WI38 (cell line): ENCODE data around the gene FLT3.
"Not testable (repeated sequence)": the region's sequence is repeated elsewhere in the genome, so short reads cannot be mapped to it uniquely, and the experiment has no call there.

Source experiments
- H3K4me3 ChIP-seq: 2 replicates; pipeline ENCODE4 v1.5.1; 2011; ENCODE audit warnings: low read depth, mild to moderate bottlenecking, control low read depth, low read length
- TF ChIP-seq, protein P1 (sequence below): IDR thresholded peaks from 2 replicates; pipeline ENCODE4 v1.5.1; 2012; ENCODE audit warnings: low read depth, mild to moderate bottlenecking, control low read depth, low read length

FLT3 gene

DNA sequence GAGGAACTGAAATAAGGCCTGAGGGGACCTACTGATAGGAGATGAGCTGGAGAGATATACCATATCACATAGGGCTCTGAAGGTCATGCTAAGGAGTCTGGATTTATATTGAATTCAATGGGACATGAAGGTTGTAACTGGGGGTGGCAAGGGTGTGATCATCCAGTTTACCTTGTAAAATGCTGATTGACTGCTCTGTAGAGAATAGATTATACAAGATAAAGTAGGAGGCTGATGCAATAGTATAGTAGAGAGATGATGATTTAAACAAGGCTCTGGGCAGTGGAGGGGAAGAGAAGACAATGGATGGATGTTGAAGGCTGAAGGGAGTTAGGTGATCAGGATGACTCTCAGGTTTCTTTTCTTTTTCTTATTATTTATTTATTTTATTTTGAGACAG, 19.9 kb upstream of the FLT3 start:
- no peak overlapping the region for H3K4me3 ChIP-seq
- TF ChIP-seq, protein P1, sequence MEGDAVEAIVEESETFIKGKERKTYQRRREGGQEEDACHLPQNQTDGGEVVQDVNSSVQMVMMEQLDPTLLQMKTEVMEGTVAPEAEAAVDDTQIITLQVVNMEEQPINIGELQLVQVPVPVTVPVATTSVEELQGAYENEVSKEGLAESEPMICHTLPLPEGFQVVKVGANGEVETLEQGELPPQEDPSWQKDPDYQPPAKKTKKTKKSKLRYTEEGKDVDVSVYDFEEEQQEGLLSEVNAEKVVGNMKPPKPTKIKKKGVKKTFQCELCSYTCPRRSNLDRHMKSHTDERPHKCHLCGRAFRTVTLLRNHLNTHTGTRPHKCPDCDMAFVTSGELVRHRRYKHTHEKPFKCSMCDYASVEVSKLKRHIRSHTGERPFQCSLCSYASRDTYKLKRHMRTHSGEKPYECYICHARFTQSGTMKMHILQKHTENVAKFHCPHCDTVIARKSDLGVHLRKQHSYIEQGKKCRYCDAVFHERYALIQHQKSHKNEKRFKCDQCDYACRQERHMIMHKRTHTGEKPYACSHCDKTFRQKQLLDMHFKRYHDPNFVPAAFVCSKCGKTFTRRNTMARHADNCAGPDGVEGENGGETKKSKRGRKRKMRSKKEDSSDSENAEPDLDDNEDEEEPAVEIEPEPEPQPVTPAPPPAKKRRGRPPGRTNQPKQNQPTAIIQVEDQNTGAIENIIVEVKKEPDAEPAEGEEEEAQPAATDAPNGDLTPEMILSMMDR: no peak

DNA sequence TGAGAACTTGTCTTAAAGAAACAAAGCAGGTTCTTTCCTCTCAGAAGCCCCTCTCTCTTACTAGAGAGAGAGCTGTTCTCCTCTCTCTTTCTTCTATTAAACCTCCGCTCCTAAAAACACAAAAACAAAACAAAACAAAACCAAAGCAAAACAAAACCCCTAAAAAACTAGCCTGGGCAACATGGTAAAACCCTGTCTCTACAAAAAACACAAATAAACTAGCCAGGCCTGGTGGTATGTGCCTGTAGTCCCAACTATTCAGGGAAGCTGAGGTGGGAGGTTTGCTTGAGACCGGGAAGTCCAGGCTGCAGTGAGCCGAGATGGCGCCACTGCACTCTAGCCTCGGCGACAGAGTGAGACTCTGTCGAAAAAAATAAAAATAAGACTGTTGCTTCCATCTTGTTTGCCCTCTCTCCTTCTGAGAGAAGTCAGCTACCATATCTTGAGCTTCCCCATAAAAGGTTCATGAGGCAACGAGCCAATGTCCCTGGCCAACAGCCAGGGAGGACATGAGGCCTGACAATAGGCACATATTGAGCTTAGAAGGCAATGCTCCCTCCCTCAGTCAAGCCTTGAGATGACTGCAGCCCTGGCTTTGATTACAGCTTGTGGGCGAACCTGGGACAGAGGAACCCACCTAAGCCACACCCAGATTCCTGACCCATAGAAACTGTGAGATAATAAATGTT, 17.5 kb upstream of the FLT3 start:
- no peak overlapping the region for H3K4me3 ChIP-seq
- TF ChIP-seq, protein P1: no peak

DNA sequence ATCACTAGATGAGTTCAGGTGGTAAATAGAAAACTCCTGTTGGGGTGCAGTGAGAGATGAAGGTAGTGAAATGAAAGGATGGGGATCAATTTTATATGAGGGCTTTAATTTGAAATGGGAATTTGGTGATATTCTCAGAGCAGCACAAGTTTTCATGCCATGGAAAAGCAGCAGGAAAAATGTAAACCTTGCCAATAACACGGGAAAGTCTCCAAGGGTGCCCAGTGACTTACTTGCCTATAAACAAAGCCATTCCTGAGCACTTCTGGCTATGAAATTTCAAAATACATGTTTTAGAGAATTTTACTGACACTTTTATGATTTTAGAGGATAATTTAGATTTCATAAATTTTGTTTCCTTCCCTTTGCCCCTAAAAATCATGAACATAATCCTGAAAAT, 16.4 kb upstream of the FLT3 start:
- TF ChIP-seq, protein P1: no peak

DNA sequence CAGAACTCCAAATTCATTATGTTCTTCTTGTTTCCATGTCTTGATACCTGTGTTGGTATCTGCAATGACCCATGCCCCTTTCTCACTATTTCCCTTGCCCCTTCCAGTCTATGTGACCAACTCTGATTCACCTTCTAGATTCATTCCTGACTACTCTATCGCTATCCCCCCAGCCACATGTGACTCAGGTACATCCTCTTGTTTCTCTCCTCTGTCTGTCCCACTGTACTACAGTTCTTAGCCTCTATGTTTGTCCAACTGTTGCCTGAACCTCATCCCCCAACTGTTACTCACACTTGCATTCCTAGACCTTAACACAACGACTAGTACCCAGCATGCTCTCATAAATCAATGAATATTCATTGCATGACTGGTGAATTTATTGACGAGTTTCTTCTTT, 10.0 kb upstream of the FLT3 start:
- no peak overlapping the region for H3K4me3 ChIP-seq

More for the DNA sequence above, 16.4 kb upstream of the FLT3 start:
- no peak overlapping the region for H3K4me3 ChIP-seq

DNA sequence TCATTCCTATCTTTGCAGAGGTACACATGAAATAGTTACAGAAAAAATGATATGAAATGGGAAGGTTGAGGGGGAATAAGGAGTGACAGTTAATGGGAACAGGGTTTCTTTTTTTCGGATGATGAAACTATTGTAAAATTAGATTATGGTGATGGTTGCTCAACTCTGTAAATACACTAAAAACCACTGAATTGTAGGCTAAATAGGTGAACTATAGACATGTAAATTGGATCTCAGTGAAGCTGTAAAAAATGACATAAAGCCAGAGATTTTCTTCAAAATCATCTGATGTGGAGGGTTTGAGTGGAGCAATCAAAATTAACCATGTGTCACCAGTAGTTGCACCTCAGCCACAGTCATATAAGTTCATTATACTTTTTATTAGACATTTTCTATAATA, 6.6 kb upstream of the FLT3 start:
- H3K4me3 ChIP-seq: no peak overlapping the region
- TF ChIP-seq, protein P1: no peak

More for the DNA sequence above, 10.0 kb upstream of the FLT3 start:
- TF ChIP-seq, protein P1: no peak

DNA sequence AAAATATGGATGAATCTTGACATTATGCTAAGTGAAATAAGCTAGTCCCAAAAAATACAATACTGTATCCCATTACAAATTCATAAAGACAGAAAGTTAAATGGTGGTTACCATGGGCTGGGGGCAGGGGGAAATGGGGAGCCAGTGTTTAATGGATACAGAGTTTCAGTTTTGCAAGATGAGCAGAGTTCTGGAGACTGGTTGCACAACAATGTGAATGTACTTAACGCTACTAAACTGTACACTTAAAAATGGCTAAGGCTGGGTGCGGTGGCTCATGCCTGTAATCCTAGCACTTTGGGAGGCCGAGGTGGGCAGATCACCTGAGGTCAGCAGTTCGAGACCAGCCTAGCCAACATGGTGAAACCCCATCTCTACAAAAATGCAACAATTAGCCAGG, 1.5 kb upstream of the FLT3 start:
- not testable (repeated sequence) for H3K4me3 ChIP-seq

DNA sequence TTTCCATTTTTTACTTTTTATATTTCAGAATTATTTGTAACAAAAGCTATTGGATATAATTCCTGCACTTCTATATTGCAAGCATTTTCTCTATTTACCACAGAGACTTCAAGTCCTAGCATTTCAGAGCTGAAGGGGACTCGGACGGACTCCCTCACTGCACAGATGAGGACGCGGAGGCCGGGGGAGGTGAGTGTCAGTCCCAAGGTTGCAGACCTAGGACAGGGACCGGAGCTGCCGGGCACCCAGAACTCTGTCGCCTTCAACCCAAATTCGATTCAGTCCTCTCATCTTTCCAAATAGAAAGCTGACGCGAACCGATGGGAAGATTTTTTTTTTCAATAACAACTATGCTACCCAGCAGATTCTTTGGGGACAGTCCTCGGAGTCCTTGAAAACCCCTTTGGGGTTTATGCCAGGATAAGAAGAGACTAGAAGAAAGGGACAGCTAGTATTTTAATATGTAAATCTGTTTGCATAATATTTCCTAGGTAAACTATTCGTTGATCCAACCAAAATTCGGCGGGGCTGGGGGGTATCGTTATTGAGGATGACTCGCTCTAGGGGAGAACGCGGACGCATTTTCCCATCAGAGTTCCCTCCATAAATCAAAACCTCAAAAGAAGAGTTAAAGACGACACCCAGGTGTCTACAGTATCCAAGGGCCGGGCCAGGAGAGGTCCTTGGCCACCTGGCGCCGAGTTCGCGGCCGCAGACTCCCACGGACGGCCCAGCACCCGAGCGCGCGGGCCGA, 803 bp downstream of the FLT3 start:
- no peak overlapping the region for H3K4me3 ChIP-seq
- TF ChIP-seq, protein P1: no peak
